Measurements from ENCODE around the gene TARBP1. TPM values are rescaled to one million over a fixed set of nuclear protein-coding genes. Genes with fewer than 3 reads are reported as not detected.
A peak's percentile ranks its signal among the peaks of the same experiment; 100 is the strongest.

TARBP1 gene
- total RNA-seq, 6 donors from 2014 or later: 17.6 to 51.2 (median 25.8) TPM

DNA sequence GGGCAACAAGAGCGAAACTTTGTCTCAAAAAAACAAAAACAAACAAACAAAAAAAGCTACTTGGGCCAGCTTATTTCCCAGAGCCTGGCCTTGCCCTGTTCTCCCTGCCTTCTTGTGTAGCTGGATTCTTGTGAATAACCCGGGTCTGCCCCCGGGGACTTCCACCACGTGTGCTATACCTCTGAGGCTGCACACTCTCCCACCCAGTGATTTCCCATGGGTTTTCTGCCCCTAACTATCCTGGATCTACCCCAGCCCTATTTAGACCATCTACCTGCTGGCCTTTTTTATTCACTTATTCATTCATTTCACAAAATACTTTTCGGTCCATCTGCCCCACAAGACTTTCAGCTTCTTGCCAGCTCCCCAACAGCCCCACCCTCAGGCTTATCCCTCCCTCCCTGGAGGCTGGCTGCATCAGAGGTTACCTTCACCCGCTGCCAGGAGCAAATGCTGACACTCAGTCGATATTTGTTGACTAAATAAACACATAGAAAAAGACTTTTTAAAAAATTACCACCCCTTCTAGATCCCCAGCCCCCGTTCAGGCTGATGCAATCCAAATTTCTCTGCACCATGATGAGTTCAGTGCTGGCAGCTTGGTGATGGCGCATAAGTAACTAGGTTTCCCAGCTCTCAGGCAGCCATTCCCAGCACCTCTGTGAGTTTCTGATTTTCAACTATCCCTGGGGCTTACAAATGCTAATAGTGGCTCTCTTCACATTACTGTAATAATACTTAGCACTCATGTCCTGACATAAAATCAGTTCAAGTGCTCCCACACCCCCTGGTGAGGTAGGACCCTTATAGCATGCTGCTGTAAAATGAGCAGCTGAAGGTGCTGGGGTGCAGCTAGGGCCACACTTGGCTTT is 30.7 kb upstream of the TARBP1 start:
- Histone ChIP-seq H3K9me3 (no peaks in the 10 kb centered on the region), H3K27ac (no peak overlapping the region), H3K4me3 (no peak overlapping the region), H3K4me1 (peaks cover 0 to 5% (median 0%) of the 10 kb centered on the region in 4 donors), H3K27me3 (no peaks in the 10 kb centered on the region), H3K36me3 (no peaks in the 10 kb centered on the region)
- DNase-seq: no peak
- ATAC-seq (ENCODE audit: low FRiP score in 2 of 2): peak in 1 of 2 donors; percentile 56
- no peak for TF ChIP-seq POLR2A (IDR thresholded peaks at IDR 0.05)
- TF ChIP-seq EP300 (IDR thresholded peaks at IDR 0.05): no peak
- TF ChIP-seq POLR2AphosphoS5 (IDR thresholded peaks at IDR 0.05): no peak
- TF ChIP-seq, protein P1, sequence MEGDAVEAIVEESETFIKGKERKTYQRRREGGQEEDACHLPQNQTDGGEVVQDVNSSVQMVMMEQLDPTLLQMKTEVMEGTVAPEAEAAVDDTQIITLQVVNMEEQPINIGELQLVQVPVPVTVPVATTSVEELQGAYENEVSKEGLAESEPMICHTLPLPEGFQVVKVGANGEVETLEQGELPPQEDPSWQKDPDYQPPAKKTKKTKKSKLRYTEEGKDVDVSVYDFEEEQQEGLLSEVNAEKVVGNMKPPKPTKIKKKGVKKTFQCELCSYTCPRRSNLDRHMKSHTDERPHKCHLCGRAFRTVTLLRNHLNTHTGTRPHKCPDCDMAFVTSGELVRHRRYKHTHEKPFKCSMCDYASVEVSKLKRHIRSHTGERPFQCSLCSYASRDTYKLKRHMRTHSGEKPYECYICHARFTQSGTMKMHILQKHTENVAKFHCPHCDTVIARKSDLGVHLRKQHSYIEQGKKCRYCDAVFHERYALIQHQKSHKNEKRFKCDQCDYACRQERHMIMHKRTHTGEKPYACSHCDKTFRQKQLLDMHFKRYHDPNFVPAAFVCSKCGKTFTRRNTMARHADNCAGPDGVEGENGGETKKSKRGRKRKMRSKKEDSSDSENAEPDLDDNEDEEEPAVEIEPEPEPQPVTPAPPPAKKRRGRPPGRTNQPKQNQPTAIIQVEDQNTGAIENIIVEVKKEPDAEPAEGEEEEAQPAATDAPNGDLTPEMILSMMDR (IDR thresholded peaks at IDR 0.05): no peak
- WGBS, 2 donors: 68 to 73% methylated on average over 9 of the region's 9 CpGs

GRCh38 chr1:234507626-234508387 is 28.8 kb upstream of the TARBP1 start:
- ATAC-seq (ENCODE audit: low FRiP score in 2 of 2) (no peak), DNase-seq (no peak)
- H3K4me3 ChIP-seq: no peak overlapping the region
- no peaks in the 10 kb centered on the region for H3K27me3 ChIP-seq
- no peaks in the 10 kb centered on the region for H3K36me3 ChIP-seq
- 90 to 93% methylated on average over 11 of the region's 11 CpGs for WGBS, 2 donors
- no peak for TF ChIP-seq POLR2A (IDR thresholded peaks at IDR 0.05)
- TF ChIP-seq POLR2AphosphoS5 (IDR thresholded peaks at IDR 0.05): no peak
- no peak for TF ChIP-seq EP300 (IDR thresholded peaks at IDR 0.05)
- TF ChIP-seq, protein P1 (IDR thresholded peaks at IDR 0.05): no peak
- no peaks in the 10 kb centered on the region for H3K9me3 ChIP-seq
- peaks cover 0 to 4% (median 0%) of the 10 kb centered on the region in 4 donors for H3K4me1 ChIP-seq
- H3K27ac ChIP-seq: no peak overlapping the region

GRCh38 chr1:234507089-234507488 is 28.1 kb upstream of the TARBP1 start:
- no peaks in the 10 kb centered on the region for H3K36me3 ChIP-seq
- TF ChIP-seq EP300 (IDR thresholded peaks at IDR 0.05) (no peak), POLR2A (IDR thresholded peaks at IDR 0.05) (no peak), POLR2AphosphoS5 (IDR thresholded peaks at IDR 0.05) (no peak)
- TF ChIP-seq, protein P1 (IDR thresholded peaks at IDR 0.05): no peak
- H3K27ac ChIP-seq: no peak overlapping the region
- DNase-seq (no peak), ATAC-seq (ENCODE audit: low FRiP score in 2 of 2) (no peak)
- H3K4me3 ChIP-seq: no peak overlapping the region
- H3K9me3 ChIP-seq: no peaks in the 10 kb centered on the region
- 89 to 92% methylated on average over 2 of the region's 2 CpGs for WGBS, 2 donors
- peaks cover 0 to 3% (median 0%) of the 10 kb centered on the region in 4 donors for H3K4me1 ChIP-seq
- H3K27me3 ChIP-seq: no peaks in the 10 kb centered on the region

DNA sequence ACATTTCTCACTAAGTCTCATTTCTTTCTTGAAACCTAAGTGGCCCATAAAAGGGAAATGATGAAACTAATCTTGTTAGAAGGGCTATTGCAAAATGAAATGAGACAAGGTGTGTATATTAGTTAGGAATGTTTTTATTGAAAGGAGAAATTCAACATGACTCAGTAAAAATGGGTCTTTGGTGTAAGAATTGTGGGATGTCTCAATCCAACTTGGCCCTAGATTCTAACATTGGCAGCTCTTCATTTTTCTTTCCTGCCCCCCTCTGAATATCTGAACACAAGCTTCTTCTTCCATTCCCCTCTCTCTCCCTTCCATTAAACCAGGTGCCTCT is 26.8 kb upstream of the TARBP1 start:
- Histone ChIP-seq H3K27me3 (no peaks in the 10 kb centered on the region), H3K4me3 (no peak overlapping the region), H3K9me3 (no peaks in the 10 kb centered on the region), H3K27ac (peak overlapping the region in 1 of 4 donors; percentile 49), H3K4me1 (peaks cover 0 to 3% (median 0%) of the 10 kb centered on the region in 4 donors), H3K36me3 (no peaks in the 10 kb centered on the region)
- DNase-seq (no peak), ATAC-seq (ENCODE audit: low FRiP score in 2 of 2) (no peak)
- TF ChIP-seq POLR2A (IDR thresholded peaks at IDR 0.05): no peak
- peak in 1 of 4 donors; percentile 56 for TF ChIP-seq EP300 (IDR thresholded peaks at IDR 0.05)
- TF ChIP-seq POLR2AphosphoS5 (IDR thresholded peaks at IDR 0.05): no peak
